Neural progenitor cell (in vitro differentiated cells): ENCODE measurements around the gene OR8D4.

ENCODE experiments used
- CTCF ChIP-seq: fragments of 200-600 bp; sonication (generic); IDR thresholded peaks from 2 replicates; pipeline ENCODE4 v1.5.1; 2017; ENCODE audit warnings: antibody characterized with exemption, mild to moderate bottlenecking
- EZH2phosphoT487 ChIP-seq: fragments of 200-600 bp; sonication (generic); IDR thresholded peaks from 2 replicates; pipeline ENCODE4 v1.6.1; 2017; ENCODE audit warnings: antibody characterized with exemption

GRCh38 chr11:123945132-123945531 is 43.2 kb downstream of the OR8D4 start:
- TF ChIP-seq CTCF (no peak), EZH2phosphoT487 (no peak)
